Astrocyte (in vitro differentiated cells and primary cell): ENCODE results near the gene TEAD4. TPM values are rescaled to one million over a fixed set of nuclear protein-coding genes. Genes with fewer than 3 reads are reported as not detected.

Experiments
- DNase-seq: peaks from one replicate; pipeline ENCODE4 v3.0.0-alpha.2; 2010; ENCODE audit warnings: low read depth
- FAIRE-seq: peaks from 2 replicates; lab custom pipeline; 2011; peaks lifted over from hg19 to GRCh38; lab: Jason Lieb, UNC
- H2AFZ ChIP-seq: 2 replicates; pipeline ENCODE4 v1.6.0; 2012; ENCODE audit warnings: low read depth, low read length, inconsistent platforms
- H3K27ac ChIP-seq: 2 replicates; pipeline ENCODE4 v1.5.1; 2011; ENCODE audit warnings: low read depth, low read length, inconsistent platforms
- H3K27me3 ChIP-seq: 2 replicates; pipeline ENCODE4 v1.6.0; 2011; ENCODE audit warnings: low read length, inconsistent platforms; ENCODE audit not compliant: insufficient read depth
- H3K36me3 ChIP-seq: 2 replicates; pipeline ENCODE4 v1.5.1; 2011; ENCODE audit warnings: low read length, inconsistent platforms; ENCODE audit not compliant: insufficient read depth
- H3K4me1 ChIP-seq: 2 replicates; pipeline ENCODE4 v1.5.1; 2011; ENCODE audit warnings: low read length, inconsistent platforms; ENCODE audit not compliant: insufficient read depth
- H3K4me2 ChIP-seq: 2 replicates; pipeline ENCODE4 v1.6.0; 2012; ENCODE audit warnings: low read length, inconsistent platforms
- H3K4me3 ChIP-seq: 2 replicates; pipeline ENCODE4 v1.5.1; 2011; ENCODE audit warnings: low read depth, mild to moderate bottlenecking, low read length, inconsistent platforms; ENCODE audit not compliant: insufficient read depth
- H3K79me2 ChIP-seq: 2 replicates; pipeline ENCODE4 v1.6.0; 2012; ENCODE audit warnings: mild to moderate bottlenecking, low read length, inconsistent platforms; ENCODE audit not compliant: insufficient read depth
- H3K9ac ChIP-seq: 2 replicates; pipeline ENCODE4 v1.6.0; 2012; ENCODE audit warnings: mild to moderate bottlenecking, low read length, inconsistent platforms
- H3K9me3 ChIP-seq: 2 replicates; pipeline ENCODE4 v1.5.1; 2012; ENCODE audit warnings: low read depth, mild to moderate bottlenecking, low read length, inconsistent platforms; ENCODE audit not compliant: insufficient read depth
- H4K20me1 ChIP-seq: 2 replicates; pipeline ENCODE4 v1.6.0; 2012; ENCODE audit warnings: low read length, inconsistent platforms; ENCODE audit not compliant: insufficient read depth
- H3K27ac Mint-ChIP-seq: one replicate; pipeline ENCODE4 v1.8.0; 2021; ENCODE audit warnings: mild to moderate bottlenecking, mixed read lengths; ENCODE audit not compliant: unreplicated experiment
- H3K27me3 Mint-ChIP-seq: one replicate; pipeline ENCODE4 v1.8.0; 2021; ENCODE audit warnings: low read depth, mixed read lengths; ENCODE audit not compliant: unreplicated experiment
- H3K36me3 Mint-ChIP-seq: one replicate; pipeline ENCODE4 v1.8.0; 2021; ENCODE audit warnings: low read depth, mixed read lengths; ENCODE audit not compliant: unreplicated experiment
- H3K4me1 Mint-ChIP-seq: one replicate; pipeline ENCODE4 v1.8.0; 2021; ENCODE audit warnings: low read depth, mixed read lengths; ENCODE audit not compliant: unreplicated experiment
- H3K4me3 Mint-ChIP-seq: one replicate; pipeline ENCODE4 v1.8.0; 2021; ENCODE audit warnings: mild to moderate bottlenecking, moderate library complexity, mixed read lengths; ENCODE audit not compliant: unreplicated experiment
- H3K9me3 Mint-ChIP-seq: one replicate; pipeline ENCODE4 v1.8.0; 2021; ENCODE audit warnings: mild to moderate bottlenecking, mixed read lengths; ENCODE audit not compliant: unreplicated experiment
- CTCF ChIP-seq: IDR thresholded peaks from 2 replicates; pipeline ENCODE4 v1.5.1; 2011; ENCODE audit warnings: low read depth, mild to moderate bottlenecking, inconsistent platforms, low read length, moderate library complexity; ENCODE audit not compliant: insufficient read depth
- EZH2 ChIP-seq: IDR thresholded peaks from 2 replicates; pipeline ENCODE4 v1.6.1; 2012; ENCODE audit warnings: mild to moderate bottlenecking, low read length, inconsistent platforms; ENCODE audit not compliant: insufficient read depth
- total RNA-seq: library from RNA; stranded (reverse); gene quantifications from 2 replicates; pipeline ENCODE4 v1.2.1, GENCODE V29; 2021

The TEAD4 gene
- total RNA-seq, 1 donor from 2014 or later, result 19.1 TPM

GRCh38 chr12:2976581-2976996, 17.4 kb downstream of the TEAD4 start:
- no peak for FAIRE-seq
- H3K9ac ChIP-seq, result no peak overlapping the region
- no peak overlapping the region for H2AFZ ChIP-seq
- no peaks in the 10 kb centered on the region for H3K36me3 ChIP-seq
- no peak overlapping the region for H3K4me3 ChIP-seq
- H3K9me3 ChIP-seq, result no peaks in the 10 kb centered on the region
- Mint-ChIP-seq H3K27me3 (no peaks in the 10 kb centered on the region), H3K27ac (no peak overlapping the region), H3K9me3 (no peaks in the 10 kb centered on the region), H3K36me3 (peaks cover 7% of the 10 kb centered on the region), H3K4me3 (no peak overlapping the region), H3K4me1 (no peaks in the 10 kb centered on the region)
- no peak overlapping the region for H3K4me2 ChIP-seq
- no peak overlapping the region for H3K27ac ChIP-seq
- DNase-seq, result no peak
- no peak for TF ChIP-seq EZH2
- no peak for TF ChIP-seq CTCF
- H3K4me1 ChIP-seq, result peaks cover 6% of the 10 kb centered on the region
- peaks cover 65% of the 10 kb centered on the region for H3K79me2 ChIP-seq
- H3K27me3 ChIP-seq, result no peaks in the 10 kb centered on the region
- H4K20me1 ChIP-seq, result peaks cover 63% of the 10 kb centered on the region

GRCh38 chr12:2977776-2978175, 18.6 kb downstream of the TEAD4 start:
- H3K27me3 Mint-ChIP-seq, result no peaks in the 10 kb centered on the region
- Histone ChIP-seq H3K27me3 (no peaks in the 10 kb centered on the region), H3K9ac (no peak overlapping the region), H3K27ac (no peak overlapping the region), H3K4me2 (no peak overlapping the region), H3K36me3 (no peaks in the 10 kb centered on the region), H3K4me1 (peaks cover 6% of the 10 kb centered on the region), H3K4me3 (no peak overlapping the region), H2AFZ (no peak overlapping the region), H3K79me2 (peaks cover 69% of the 10 kb centered on the region), H4K20me1 (peaks cover 72% of the 10 kb centered on the region), H3K9me3 (no peaks in the 10 kb centered on the region)
- H3K36me3 Mint-ChIP-seq, result peaks cover 7% of the 10 kb centered on the region
- DNase-seq (no peak), FAIRE-seq (no peak)
- H3K9me3 Mint-ChIP-seq, result no peaks in the 10 kb centered on the region
- H3K4me1 Mint-ChIP-seq, result no peaks in the 10 kb centered on the region
- TF ChIP-seq EZH2 (no peak), CTCF (no peak)
- peak overlapping the region; percentile 18 for H3K27ac Mint-ChIP-seq
- H3K4me3 Mint-ChIP-seq, result peak overlapping the region; percentile 41

DNA sequence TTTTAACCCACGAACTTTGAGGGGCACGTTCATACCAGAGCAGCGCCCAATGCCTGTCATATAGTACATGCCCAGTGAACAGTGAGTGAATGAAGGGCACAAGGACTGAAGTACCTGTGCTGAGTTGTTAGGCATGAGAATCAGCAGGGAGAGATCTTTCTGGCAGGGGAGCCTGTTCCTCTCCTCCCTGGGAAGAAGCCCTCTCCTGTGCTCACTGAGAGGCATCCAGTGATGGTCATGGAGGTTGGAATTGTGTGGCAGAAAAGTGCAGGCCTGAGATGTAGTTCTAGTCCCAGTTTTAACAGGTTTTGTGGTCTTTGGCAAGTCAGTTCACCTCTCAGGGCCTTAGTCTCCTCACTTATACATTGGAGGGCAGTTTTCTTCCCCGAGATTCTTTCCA, 20.6 kb downstream of the TEAD4 start:
- H3K9ac ChIP-seq, result no peak overlapping the region
- H3K4me3 Mint-ChIP-seq, result no peak overlapping the region
- H3K4me2 ChIP-seq, result no peak overlapping the region
- no peak overlapping the region for H3K27ac Mint-ChIP-seq
- TF ChIP-seq EZH2 (no peak), CTCF (no peak)
- peaks cover 7% of the 10 kb centered on the region for H3K36me3 Mint-ChIP-seq
- no peaks in the 10 kb centered on the region for H3K4me1 ChIP-seq
- peaks cover 62% of the 10 kb centered on the region for H3K79me2 ChIP-seq
- H3K4me1 Mint-ChIP-seq, result peaks cover 7% of the 10 kb centered on the region
- no peaks in the 10 kb centered on the region for H3K27me3 ChIP-seq
- no peaks in the 10 kb centered on the region for H3K36me3 ChIP-seq
- H4K20me1 ChIP-seq, result peaks cover 69% of the 10 kb centered on the region
- H3K9me3 ChIP-seq, result no peaks in the 10 kb centered on the region
- FAIRE-seq, result no peak
- H3K27ac ChIP-seq, result no peak overlapping the region
- H3K27me3 Mint-ChIP-seq, result no peaks in the 10 kb centered on the region
- no peak overlapping the region for H2AFZ ChIP-seq
- H3K4me3 ChIP-seq, result no peak overlapping the region
- no peak for DNase-seq
- no peaks in the 10 kb centered on the region for H3K9me3 Mint-ChIP-seq
